Measurements from ENCODE around the gene SMYD2. TPM values are rescaled to one million over a fixed set of nuclear protein-coding genes. Genes with fewer than 3 reads are reported as not detected.

SMYD2 gene
- total and polyA plus RNA-seq, 2 experiments from 2014 or later, result 3.6 to 5.9 TPM

DNA sequence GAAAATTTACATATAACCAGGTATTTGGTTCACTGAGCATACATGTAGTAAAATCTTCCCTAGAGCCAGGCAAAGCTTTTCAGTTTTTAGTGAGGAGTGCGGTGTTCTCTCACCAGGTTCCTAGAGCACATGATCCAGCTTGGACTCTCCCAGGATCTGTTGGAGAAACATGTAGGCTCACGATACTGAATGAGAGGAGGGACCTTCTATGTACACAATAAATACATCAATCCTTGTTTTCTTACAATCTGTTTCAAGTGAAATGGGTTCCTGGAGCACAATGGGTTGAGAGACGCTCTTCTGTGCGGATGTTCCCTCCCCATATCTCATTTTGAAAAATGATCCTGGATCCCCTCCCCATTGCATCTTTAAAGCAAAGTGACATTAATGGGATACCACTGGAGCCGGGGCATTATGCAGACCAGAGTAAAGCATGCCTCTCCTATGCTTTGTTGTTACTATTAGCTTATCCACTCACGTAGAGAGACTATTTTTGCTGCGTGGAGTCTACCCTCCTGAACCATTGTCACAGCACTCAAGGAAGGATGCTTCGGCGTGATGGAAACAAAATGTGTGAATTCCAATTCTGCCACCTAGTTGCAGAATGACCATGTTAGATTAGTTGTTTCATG is 19.3 kb downstream of the SMYD2 start:
- Mint-ChIP-seq H3K36me3 (ENCODE audit: low read depth) (no peaks in the 10 kb centered on the region), H3K9me3 (no peaks in the 10 kb centered on the region), H3K4me3 (no peak overlapping the region), H3K4me1 (peaks cover 31% of the 10 kb centered on the region), H3K27ac (no peak overlapping the region), H3K27me3 (ENCODE audit: insufficient read depth, low read depth, poor library complexity) (peaks cover 8% of the 10 kb centered on the region)
- Histone ChIP-seq H3K4me1 (ENCODE audit: insufficient read depth) (peaks cover 25% of the 10 kb centered on the region), H3F3A (replicated peaks; ENCODE audit: low read depth) (no peaks in the 10 kb centered on the region), H2AFZ (no peak overlapping the region), H4K20me1 (replicated peaks; ENCODE audit: insufficient read depth) (no peaks in the 10 kb centered on the region), H3K27me3 (ENCODE audit: insufficient read depth) (peaks cover 23% of the 10 kb centered on the region), H3K4me3 (no peak overlapping the region), H3K9me2 (ENCODE audit: insufficient read depth) (no peaks in the 10 kb centered on the region), H3K27ac (ENCODE audit: low read depth) (no peak overlapping the region), H3K79me2 (replicated peaks; ENCODE audit: insufficient read depth) (no peaks in the 10 kb centered on the region), H3K36me3 (ENCODE audit: insufficient read depth) (no peaks in the 10 kb centered on the region), H3K4me2 (no peak overlapping the region)
- no peak for DNase-seq (ENCODE audit: low spot score)
- TF ChIP-seq EZH2phosphoT487 (IDR thresholded peaks at IDR 0.05; ENCODE audit: unreplicated experiment) (no peak), NANOG (IDR thresholded peaks at IDR 0.05; ENCODE audit: borderline replicate concordance) (no peak), EZH2 (IDR thresholded peaks at IDR 0.05; ENCODE audit: low read depth, unreplicated experiment) (no peak)
- no peak for ATAC-seq

GRCh38 chr1:214301526-214301925 is 20.6 kb downstream of the SMYD2 start:
- H3K4me2 ChIP-seq, result no peak overlapping the region
- H3K79me2 ChIP-seq (replicated peaks; ENCODE audit: insufficient read depth), result no peaks in the 10 kb centered on the region
- peaks cover 10% of the 10 kb centered on the region for H3K27me3 ChIP-seq (ENCODE audit: insufficient read depth)
- Mint-ChIP-seq H3K27ac (no peak overlapping the region), H3K36me3 (ENCODE audit: low read depth) (no peaks in the 10 kb centered on the region), H3K9me3 (no peaks in the 10 kb centered on the region), H3K27me3 (ENCODE audit: insufficient read depth, low read depth, poor library complexity) (peaks cover 6% of the 10 kb centered on the region), H3K4me3 (no peak overlapping the region), H3K4me1 (peaks cover 25% of the 10 kb centered on the region)
- no peak for ATAC-seq
- H4K20me1 ChIP-seq (replicated peaks; ENCODE audit: insufficient read depth), result no peaks in the 10 kb centered on the region
- H3K4me1 ChIP-seq (ENCODE audit: insufficient read depth), result peaks cover 12% of the 10 kb centered on the region
- H2AFZ ChIP-seq, result no peak overlapping the region
- no peak for DNase-seq (ENCODE audit: low spot score)
- H3K9me2 ChIP-seq (ENCODE audit: insufficient read depth), result no peaks in the 10 kb centered on the region
- H3K4me3 ChIP-seq, result no peak overlapping the region
- no peaks in the 10 kb centered on the region for H3K36me3 ChIP-seq (ENCODE audit: insufficient read depth)
- no peaks in the 10 kb centered on the region for H3F3A ChIP-seq (replicated peaks; ENCODE audit: low read depth)
- no peak overlapping the region for H3K27ac ChIP-seq (ENCODE audit: low read depth)
- TF ChIP-seq CTCF (conservative IDR thresholded peaks at IDR 0.05; ENCODE audit: low read depth in 2 of 2) (no peak), ETS1 (IDR thresholded peaks at IDR 0.05) (no peak), POLR2AphosphoS5 (IDR thresholded peaks at IDR 0.05; ENCODE audit: low read depth) (no peak), NANOG (IDR thresholded peaks at IDR 0.05; ENCODE audit: borderline replicate concordance) (no peak), EZH2 (IDR thresholded peaks at IDR 0.05; ENCODE audit: low read depth, unreplicated experiment) (no peak), JUNB (IDR thresholded peaks at IDR 0.05; ENCODE audit: unreplicated experiment) (no peak)
- TF ChIP-seq, protein P1, sequence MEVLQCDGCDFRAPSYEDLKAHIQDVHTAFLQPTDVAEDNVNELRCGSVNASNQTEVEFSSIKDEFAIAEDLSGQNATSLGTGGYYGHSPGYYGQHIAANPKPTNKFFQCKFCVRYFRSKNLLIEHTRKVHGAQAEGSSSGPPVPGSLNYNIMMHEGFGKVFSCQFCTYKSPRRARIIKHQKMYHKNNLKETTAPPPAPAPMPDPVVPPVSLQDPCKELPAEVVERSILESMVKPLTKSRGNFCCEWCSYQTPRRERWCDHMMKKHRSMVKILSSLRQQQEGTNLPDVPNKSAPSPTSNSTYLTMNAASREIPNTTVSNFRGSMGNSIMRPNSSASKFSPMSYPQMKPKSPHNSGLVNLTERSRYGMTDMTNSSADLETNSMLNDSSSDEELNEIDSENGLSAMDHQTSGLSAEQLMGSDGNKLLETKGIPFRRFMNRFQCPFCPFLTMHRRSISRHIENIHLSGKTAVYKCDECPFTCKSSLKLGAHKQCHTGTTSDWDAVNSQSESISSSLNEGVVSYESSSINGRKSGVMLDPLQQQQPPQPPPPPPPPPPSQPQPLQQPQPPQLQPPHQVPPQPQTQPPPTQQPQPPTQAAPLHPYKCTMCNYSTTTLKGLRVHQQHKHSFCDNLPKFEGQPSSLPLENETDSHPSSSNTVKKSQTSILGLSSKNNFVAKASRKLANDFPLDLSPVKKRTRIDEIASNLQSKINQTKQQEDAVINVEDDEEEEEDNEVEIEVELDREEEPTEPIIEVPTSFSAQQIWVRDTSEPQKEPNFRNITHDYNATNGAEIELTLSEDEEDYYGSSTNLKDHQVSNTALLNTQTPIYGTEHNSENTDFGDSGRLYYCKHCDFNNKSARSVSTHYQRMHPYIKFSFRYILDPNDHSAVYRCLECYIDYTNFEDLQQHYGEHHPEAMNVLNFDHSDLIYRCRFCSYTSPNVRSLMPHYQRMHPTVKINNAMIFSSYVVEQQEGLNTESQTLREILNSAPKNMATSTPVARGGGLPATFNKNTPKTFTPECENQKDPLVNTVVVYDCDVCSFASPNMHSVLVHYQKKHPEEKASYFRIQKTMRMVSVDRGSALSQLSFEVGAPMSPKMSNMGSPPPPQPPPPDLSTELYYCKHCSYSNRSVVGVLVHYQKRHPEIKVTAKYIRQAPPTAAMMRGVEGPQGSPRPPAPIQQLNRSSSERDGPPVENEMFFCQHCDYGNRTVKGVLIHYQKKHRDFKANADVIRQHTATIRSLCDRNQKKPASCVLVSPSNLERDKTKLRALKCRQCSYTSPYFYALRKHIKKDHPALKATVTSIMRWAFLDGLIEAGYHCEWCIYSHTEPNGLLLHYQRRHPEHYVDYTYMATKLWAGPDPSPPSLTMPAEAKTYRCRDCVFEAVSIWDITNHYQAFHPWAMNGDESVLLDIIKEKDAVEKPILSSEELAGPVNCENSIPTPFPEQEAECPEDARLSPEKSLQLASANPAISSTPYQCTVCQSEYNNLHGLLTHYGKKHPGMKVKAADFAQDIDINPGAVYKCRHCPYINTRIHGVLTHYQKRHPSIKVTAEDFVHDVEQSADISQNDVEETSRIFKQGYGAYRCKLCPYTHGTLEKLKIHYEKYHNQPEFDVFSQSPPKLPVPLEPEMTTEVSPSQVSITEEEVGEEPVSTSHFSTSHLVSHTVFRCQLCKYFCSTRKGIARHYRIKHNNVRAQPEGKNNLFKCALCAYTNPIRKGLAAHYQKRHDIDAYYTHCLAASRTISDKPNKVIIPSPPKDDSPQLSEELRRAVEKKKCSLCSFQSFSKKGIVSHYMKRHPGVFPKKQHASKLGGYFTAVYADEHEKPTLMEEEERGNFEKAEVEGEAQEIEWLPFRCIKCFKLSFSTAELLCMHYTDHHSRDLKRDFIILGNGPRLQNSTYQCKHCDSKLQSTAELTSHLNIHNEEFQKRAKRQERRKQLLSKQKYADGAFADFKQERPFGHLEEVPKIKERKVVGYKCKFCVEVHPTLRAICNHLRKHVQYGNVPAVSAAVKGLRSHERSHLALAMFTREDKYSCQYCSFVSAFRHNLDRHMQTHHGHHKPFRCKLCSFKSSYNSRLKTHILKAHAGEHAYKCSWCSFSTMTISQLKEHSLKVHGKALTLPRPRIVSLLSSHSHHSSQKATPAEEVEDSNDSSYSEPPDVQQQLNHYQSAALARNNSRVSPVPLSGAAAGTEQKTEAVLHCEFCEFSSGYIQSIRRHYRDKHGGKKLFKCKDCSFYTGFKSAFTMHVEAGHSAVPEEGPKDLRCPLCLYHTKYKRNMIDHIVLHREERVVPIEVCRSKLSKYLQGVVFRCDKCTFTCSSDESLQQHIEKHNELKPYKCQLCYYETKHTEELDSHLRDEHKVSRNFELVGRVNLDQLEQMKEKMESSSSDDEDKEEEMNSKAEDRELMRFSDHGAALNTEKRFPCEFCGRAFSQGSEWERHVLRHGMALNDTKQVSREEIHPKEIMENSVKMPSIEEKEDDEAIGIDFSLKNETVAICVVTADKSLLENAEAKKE (CRISPR knock-in tag; IDR thresholded peaks at IDR 0.05), result no peak

Measured in GM23338 (cell line).